NCI-H1092 treated with DMSO at 0.1 percent for 48 hours (cell line): ENCODE measurements around the gene CCDC3.

Source experiments
- DNase-seq: peaks from one replicate; lab custom pipeline; 2025; lab: John Stamatoyannopoulos, UW

CCDC3 gene

GRCh38 chr10:12961416-12962205 is 39.9 kb downstream of the CCDC3 start:
- no peak for DNase-seq

GRCh38 chr10:12960941-12961340 is 40.6 kb downstream of the CCDC3 start:
- DNase-seq, result no peak

GRCh38 chr10:12960334-12960898 is 41.1 kb downstream of the CCDC3 start:
- no peak for DNase-seq

- no peak for DNase-seq
Measured at GRCh38 chr10:12958546-12959110, 42.9 kb downstream of the CCDC3 start.

GRCh38 chr10:12957081-12957480 is 44.4 kb downstream of the CCDC3 start:
- DNase-seq, result no peak

- DNase-seq, result no peak
Measured at GRCh38 chr10:12954866-12955265, 46.6 kb downstream of the CCDC3 start.

- no peak for DNase-seq
Measured at GRCh38 chr10:12950583-12951128, 50.9 kb downstream of the CCDC3 start.

- no peak for DNase-seq
Measured at GRCh38 chr10:12949248-12949647, 52.3 kb downstream of the CCDC3 start.

- no peak for DNase-seq
Measured at GRCh38 chr10:12947741-12948140, 53.8 kb downstream of the CCDC3 start.

GRCh38 chr10:12946372-12946771 is 55.1 kb downstream of the CCDC3 start:
- no peak for DNase-seq

- DNase-seq, result no peak
Measured at GRCh38 chr10:12945690-12946359, 55.7 kb downstream of the CCDC3 start.

- DNase-seq, result no peak
Measured at GRCh38 chr10:12944931-12945330, 56.6 kb downstream of the CCDC3 start.

- no peak for DNase-seq
Measured at GRCh38 chr10:12943425-12943824, 58.1 kb downstream of the CCDC3 start.

- no peak for DNase-seq
Measured at GRCh38 chr10:12941966-12942365, 59.5 kb downstream of the CCDC3 start.

GRCh38 chr10:12940791-12941190 is 60.7 kb downstream of the CCDC3 start:
- DNase-seq, result no peak

GRCh38 chr10:12938271-12938670 is 63.2 kb downstream of the CCDC3 start:
- DNase-seq, result no peak

GRCh38 chr10:12937527-12937926 is 64.0 kb downstream of the CCDC3 start:
- DNase-seq, result no peak

GRCh38 chr10:12934777-12935176 is 66.7 kb downstream of the CCDC3 start:
- DNase-seq, result no peak

- no peak for DNase-seq
Measured at GRCh38 chr10:12929381-12929780, 72.1 kb downstream of the CCDC3 start.

- DNase-seq, result no peak
Measured at GRCh38 chr10:12928571-12928970, 72.9 kb downstream of the CCDC3 start.

GRCh38 chr10:12927896-12928295 is 73.6 kb downstream of the CCDC3 start:
- no peak for DNase-seq

GRCh38 chr10:12925845-12926244 is 75.7 kb downstream of the CCDC3 start:
- DNase-seq, result no peak

- DNase-seq, result no peak
Measured at GRCh38 chr10:12924911-12925310, 76.6 kb downstream of the CCDC3 start.
